ENCODE results near the gene KHDC4. TPM values are rescaled to one million over a fixed set of nuclear protein-coding genes. Genes with fewer than 3 reads are reported as not detected.

KHDC4 gene
- total RNA-seq, 1 experiment from 2014 or later = 57.7 TPM

GRCh38 chr1:155960081-155960745 lies 26.0 kb upstream of the KHDC4 start:
- WGBS (ENCODE audit: extremely low coverage, insufficient read length, low lambda C conversion rate) = no CpG with 5 or more reads among the region's 3 CpGs
- Histone ChIP-seq H3K4ac (ENCODE audit: low read depth, low read length) (no peak overlapping the region), H2BK120ac (ENCODE audit: low read depth, low read length, poor library complexity, severe bottlenecking) (no peak overlapping the region), H3K27ac (ENCODE audit: insufficient read length, low read depth, low read length) (no peak overlapping the region), H3K23ac (ENCODE audit: insufficient read length, low read depth, low read length) (no peak overlapping the region), H2BK20ac (ENCODE audit: low read depth, low read length, poor library complexity, severe bottlenecking) (no peak overlapping the region), H2AK5ac (ENCODE audit: insufficient read length, low read length) (no peak overlapping the region), H3K4me2 (ENCODE audit: insufficient read depth, insufficient read length, low read length) (no peak overlapping the region), H4K20me1 (ENCODE audit: control insufficient read depth, insufficient read depth, insufficient read length) (no peaks in the 10 kb centered on the region), H3K23me2 (ENCODE audit: insufficient read length, low read depth, low read length, poor library complexity, severe bottlenecking) (no peaks in the 10 kb centered on the region), H3K79me1 (ENCODE audit: insufficient read depth, low read depth, low read length, poor library complexity, severe bottlenecking) (peaks cover 5% of the 10 kb centered on the region), H3K4me1 (ENCODE audit: insufficient read depth, low read length) (no peaks in the 10 kb centered on the region), H3K27me3 (ENCODE audit: insufficient read depth, low read length) (no peaks in the 10 kb centered on the region), H3T11ph (ENCODE audit: low read length) (no peak overlapping the region), H3K14ac (ENCODE audit: insufficient read depth, low read length) (no peak overlapping the region), H2BK5ac (ENCODE audit: insufficient read length, low read length) (no peak overlapping the region), H4K91ac (ENCODE audit: insufficient read length, low read depth, low read length) (no peak overlapping the region), H4K5ac (ENCODE audit: insufficient read length, low read depth, low read length) (no peak overlapping the region), H3K9ac (ENCODE audit: extremely low read depth, insufficient read length, low read length) (no peak overlapping the region), H4K8ac (replicated peaks; ENCODE audit: insufficient read length, low read depth, low read length) (no peak overlapping the region), H2BK12ac (ENCODE audit: insufficient read length, low read depth, low read length) (no peak overlapping the region), H2BK15ac (ENCODE audit: low read depth, low read length) (no peak overlapping the region), H3K79me2 (ENCODE audit: insufficient read depth, low read length) (no peaks in the 10 kb centered on the region), H3K9me3 (ENCODE audit: control insufficient read depth, low read depth, low read length) (no peaks in the 10 kb centered on the region), H3K18ac (ENCODE audit: insufficient read length, low read depth, low read length) (no peak overlapping the region), H2AFZ (ENCODE audit: low read length) (no peak overlapping the region), H3K56ac (ENCODE audit: insufficient read length, low read depth, low read length) (no peak overlapping the region)
- H3K27me3 Mint-ChIP-seq (ENCODE audit: low read depth) = no peaks in the 10 kb centered on the region
- peaks cover 53 to 84% (median 78%) of the 10 kb centered on the region in 3 experiments for H3K36me3 Mint-ChIP-seq (ENCODE audit: insufficient read depth in 1 of 3, low read depth in 3 of 3)
- TF ChIP-seq, protein P1, sequence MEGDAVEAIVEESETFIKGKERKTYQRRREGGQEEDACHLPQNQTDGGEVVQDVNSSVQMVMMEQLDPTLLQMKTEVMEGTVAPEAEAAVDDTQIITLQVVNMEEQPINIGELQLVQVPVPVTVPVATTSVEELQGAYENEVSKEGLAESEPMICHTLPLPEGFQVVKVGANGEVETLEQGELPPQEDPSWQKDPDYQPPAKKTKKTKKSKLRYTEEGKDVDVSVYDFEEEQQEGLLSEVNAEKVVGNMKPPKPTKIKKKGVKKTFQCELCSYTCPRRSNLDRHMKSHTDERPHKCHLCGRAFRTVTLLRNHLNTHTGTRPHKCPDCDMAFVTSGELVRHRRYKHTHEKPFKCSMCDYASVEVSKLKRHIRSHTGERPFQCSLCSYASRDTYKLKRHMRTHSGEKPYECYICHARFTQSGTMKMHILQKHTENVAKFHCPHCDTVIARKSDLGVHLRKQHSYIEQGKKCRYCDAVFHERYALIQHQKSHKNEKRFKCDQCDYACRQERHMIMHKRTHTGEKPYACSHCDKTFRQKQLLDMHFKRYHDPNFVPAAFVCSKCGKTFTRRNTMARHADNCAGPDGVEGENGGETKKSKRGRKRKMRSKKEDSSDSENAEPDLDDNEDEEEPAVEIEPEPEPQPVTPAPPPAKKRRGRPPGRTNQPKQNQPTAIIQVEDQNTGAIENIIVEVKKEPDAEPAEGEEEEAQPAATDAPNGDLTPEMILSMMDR (conservative IDR thresholded peaks at IDR 0.05) = no peak
- no peak overlapping the region for H3K4me3 Mint-ChIP-seq
- H3K27ac Mint-ChIP-seq = peak overlapping the region in 2 of 3 experiments; percentile 36 to 59; a peak in 2 of 7 replicates
- H3K9me3 Mint-ChIP-seq = no peaks in the 10 kb centered on the region
- H3K4me1 Mint-ChIP-seq = 0 out of 4 replicates have a peak, but pooled peaks cover 0 to 6% of the 10 kb centered on the region in 2 experiments
- no peak for DNase-seq

Data from H9 (cell line).